ENCODE results near the gene RAG1.

RAG1 gene

DNA sequence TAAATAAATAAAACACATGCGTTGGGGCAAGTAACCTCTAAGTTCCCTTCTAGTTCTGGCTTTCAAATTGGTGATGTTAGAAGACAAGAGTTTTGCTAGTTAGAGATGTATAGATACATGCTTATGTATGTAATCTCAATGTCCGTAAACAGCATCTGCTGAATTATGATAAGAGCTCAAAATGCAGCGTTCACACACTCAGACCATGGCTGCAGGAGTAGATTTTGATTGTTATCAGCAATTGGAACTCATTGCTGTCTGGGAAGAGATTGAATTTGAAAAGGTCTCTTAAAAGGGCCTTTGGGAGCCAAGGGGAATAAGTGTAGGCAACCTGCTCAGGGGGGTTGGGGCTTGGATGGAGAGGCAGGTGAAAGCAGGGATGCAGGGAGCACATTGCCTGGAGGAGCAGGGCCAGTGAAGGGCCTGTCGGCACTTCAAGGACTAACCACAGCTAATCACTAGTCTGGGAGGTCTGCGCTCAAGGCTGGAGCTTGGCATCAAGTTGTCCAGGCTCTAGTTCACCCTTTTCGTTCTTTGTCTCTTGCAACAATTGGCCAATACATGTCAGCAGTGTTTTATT, 2.7 kb upstream of the RAG1 start:
- peaks cover 2% of the 10 kb centered on the region; the same call in 1 of the 2 replicates for H3K27me3 ChIP-seq (ENCODE audit: control insufficient read depth, insufficient read depth, low read length)
- no peaks in the 10 kb centered on the region for H3K9me3 ChIP-seq (ENCODE audit: control insufficient read depth, insufficient read depth, low read length)
- no peaks in the 10 kb centered on the region for H3K4me1 ChIP-seq (ENCODE audit: control insufficient read depth, insufficient read depth, low read length)
- H3K4me3 ChIP-seq (ENCODE audit: low read length): no peak overlapping the region
- whole genome bisulfite sequencing (ENCODE audit: insufficient coverage, insufficient read length): no CpG with 5 or more reads among the region's 6 CpGs
- no peak overlapping the region for H3K27ac ChIP-seq (ENCODE audit: low read length)
- no peak for DNase-seq (ENCODE audit: low read depth, low spot score)
- no peaks in the 10 kb centered on the region for H3K36me3 ChIP-seq (ENCODE audit: control insufficient read depth, insufficient read depth, low read length)

GRCh38 chr11:36566407-36567053, 1.3 kb upstream of the RAG1 start:
- Histone ChIP-seq H3K4me1 (ENCODE audit: control insufficient read depth, insufficient read depth, low read length) (no peaks in the 10 kb centered on the region), H3K36me3 (ENCODE audit: control insufficient read depth, insufficient read depth, low read length) (no peaks in the 10 kb centered on the region), H3K27me3 (ENCODE audit: control insufficient read depth, insufficient read depth, low read length) (peaks cover 2% of the 10 kb centered on the region; the same call in 1 of the 2 replicates), H3K9me3 (ENCODE audit: control insufficient read depth, insufficient read depth, low read length) (no peaks in the 10 kb centered on the region), H3K4me3 (ENCODE audit: low read length) (no peak overlapping the region), H3K27ac (ENCODE audit: low read length) (no peak overlapping the region)
- WGBS (ENCODE audit: insufficient coverage, insufficient read length): no CpG with 5 or more reads among the region's 4 CpGs
- no peak for DNase-seq (ENCODE audit: low read depth, low spot score)

- Histone ChIP-seq H3K27ac (ENCODE audit: low read length) (no peak overlapping the region), H3K4me3 (ENCODE audit: low read length) (no peak overlapping the region)
Observed at GRCh38 chr11:36569095-36569494, 1.3 kb downstream of the RAG1 start.

DNA sequence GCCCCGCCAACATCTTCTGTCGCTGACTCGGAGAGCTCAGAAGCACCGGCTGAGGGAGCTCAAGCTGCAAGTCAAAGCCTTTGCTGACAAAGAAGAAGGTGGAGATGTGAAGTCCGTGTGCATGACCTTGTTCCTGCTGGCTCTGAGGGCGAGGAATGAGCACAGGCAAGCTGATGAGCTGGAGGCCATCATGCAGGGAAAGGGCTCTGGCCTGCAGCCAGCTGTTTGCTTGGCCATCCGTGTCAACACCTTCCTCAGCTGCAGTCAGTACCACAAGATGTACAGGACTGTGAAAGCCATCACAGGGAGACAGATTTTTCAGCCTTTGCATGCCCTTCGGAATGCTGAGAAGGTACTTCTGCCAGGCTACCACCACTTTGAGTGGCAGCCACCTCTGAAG, 6.7 kb downstream of the RAG1 start:
- DNase-seq (ENCODE audit: low read depth, low spot score): no peak
- Histone ChIP-seq H3K27me3 (ENCODE audit: control insufficient read depth, insufficient read depth, low read length) (no peaks in the 10 kb centered on the region), H3K9me3 (ENCODE audit: control insufficient read depth, insufficient read depth, low read length) (no peaks in the 10 kb centered on the region), H3K4me3 (ENCODE audit: low read length) (no peak overlapping the region), H3K36me3 (ENCODE audit: control insufficient read depth, insufficient read depth, low read length) (no peaks in the 10 kb centered on the region), H3K4me1 (ENCODE audit: control insufficient read depth, insufficient read depth, low read length) (no peaks in the 10 kb centered on the region), H3K27ac (ENCODE audit: low read length) (no peak overlapping the region)
- WGBS (ENCODE audit: insufficient coverage, insufficient read length): no CpG with 5 or more reads among the region's 8 CpGs

More at GRCh38 chr11:36569095-36569494, 1.3 kb downstream of the RAG1 start:
- Histone ChIP-seq H3K36me3 (ENCODE audit: control insufficient read depth, insufficient read depth, low read length) (no peaks in the 10 kb centered on the region), H3K27me3 (ENCODE audit: control insufficient read depth, insufficient read depth, low read length) (peaks cover 2% of the 10 kb centered on the region; the same call in 1 of the 2 replicates), H3K4me1 (ENCODE audit: control insufficient read depth, insufficient read depth, low read length) (no peaks in the 10 kb centered on the region), H3K9me3 (ENCODE audit: control insufficient read depth, insufficient read depth, low read length) (no peaks in the 10 kb centered on the region)
- WGBS (ENCODE audit: insufficient coverage, insufficient read length): no CpG with 5 or more reads among the region's 4 CpGs
- DNase-seq (ENCODE audit: low read depth, low spot score): no peak

DNA sequence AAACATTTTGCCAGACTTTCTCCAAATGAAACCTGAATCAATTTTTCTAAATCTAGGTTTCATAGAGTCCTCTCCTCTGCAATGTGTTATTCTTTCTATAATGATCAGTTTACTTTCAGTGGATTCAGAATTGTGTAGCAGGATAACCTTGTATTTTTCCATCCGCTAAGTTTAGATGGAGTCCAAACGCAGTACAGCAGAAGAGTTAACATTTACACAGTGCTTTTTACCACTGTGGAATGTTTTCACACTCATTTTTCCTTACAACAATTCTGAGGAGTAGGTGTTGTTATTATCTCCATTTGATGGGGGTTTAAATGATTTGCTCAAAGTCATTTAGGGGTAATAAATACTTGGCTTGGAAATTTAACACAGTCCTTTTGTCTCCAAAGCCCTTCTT, 9.6 kb downstream of the RAG1 start:
- no CpG with 5 or more reads among the region's 2 CpGs for WGBS (ENCODE audit: insufficient coverage, insufficient read length)
- Histone ChIP-seq H3K4me1 (ENCODE audit: control insufficient read depth, insufficient read depth, low read length) (no peaks in the 10 kb centered on the region), H3K4me3 (ENCODE audit: low read length) (no peak overlapping the region), H3K27me3 (ENCODE audit: control insufficient read depth, insufficient read depth, low read length) (no peaks in the 10 kb centered on the region), H3K27ac (ENCODE audit: low read length) (no peak overlapping the region), H3K9me3 (ENCODE audit: control insufficient read depth, insufficient read depth, low read length) (peaks cover 6% of the 10 kb centered on the region), H3K36me3 (ENCODE audit: control insufficient read depth, insufficient read depth, low read length) (no peaks in the 10 kb centered on the region)
- no peak for DNase-seq (ENCODE audit: low read depth, low spot score)

DNA sequence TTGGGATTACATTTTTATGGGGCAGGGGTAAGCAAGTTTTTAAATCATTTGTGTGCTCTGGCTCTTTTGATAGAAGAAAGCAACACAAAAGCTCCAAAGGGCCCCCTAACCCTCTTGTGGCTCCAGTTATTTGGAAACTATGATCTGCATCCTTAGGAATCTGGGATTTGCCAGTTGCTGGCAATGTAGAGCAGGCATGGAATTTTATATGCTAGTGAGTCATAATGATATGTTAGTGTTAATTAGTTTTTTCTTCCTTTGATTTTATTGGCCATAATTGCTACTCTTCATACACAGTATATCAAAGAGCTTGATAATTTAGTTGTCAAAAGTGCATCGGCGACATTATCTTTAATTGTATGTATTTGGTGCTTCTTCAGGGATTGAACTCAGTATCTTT, 10.1 kb downstream of the RAG1 start:
- no peak for DNase-seq (ENCODE audit: low read depth, low spot score)
- no CpG with 5 or more reads among the region's 2 CpGs for WGBS (ENCODE audit: insufficient coverage, insufficient read length)
- no peak overlapping the region for H3K27ac ChIP-seq (ENCODE audit: low read length)
- no peaks in the 10 kb centered on the region for H3K4me1 ChIP-seq (ENCODE audit: control insufficient read depth, insufficient read depth, low read length)
- H3K27me3 ChIP-seq (ENCODE audit: control insufficient read depth, insufficient read depth, low read length): no peaks in the 10 kb centered on the region
- no peaks in the 10 kb centered on the region for H3K36me3 ChIP-seq (ENCODE audit: control insufficient read depth, insufficient read depth, low read length)
- H3K9me3 ChIP-seq (ENCODE audit: control insufficient read depth, insufficient read depth, low read length): peaks cover 6% of the 10 kb centered on the region
- H3K4me3 ChIP-seq (ENCODE audit: low read length): no peak overlapping the region

GRCh38 chr11:36578458-36578857, 10.7 kb downstream of the RAG1 start:
- no peak for DNase-seq (ENCODE audit: low read depth, low spot score)
- no peak overlapping the region for H3K4me3 ChIP-seq (ENCODE audit: low read length)
- peaks cover 6% of the 10 kb centered on the region for H3K9me3 ChIP-seq (ENCODE audit: control insufficient read depth, insufficient read depth, low read length)
- WGBS (ENCODE audit: insufficient coverage, insufficient read length): no CpG with 5 or more reads among the region's 1 CpG
- H3K36me3 ChIP-seq (ENCODE audit: control insufficient read depth, insufficient read depth, low read length): no peaks in the 10 kb centered on the region
- H3K4me1 ChIP-seq (ENCODE audit: control insufficient read depth, insufficient read depth, low read length): no peaks in the 10 kb centered on the region
- no peaks in the 10 kb centered on the region for H3K27me3 ChIP-seq (ENCODE audit: control insufficient read depth, insufficient read depth, low read length)
- H3K27ac ChIP-seq (ENCODE audit: low read length): no peak overlapping the region

DNA sequence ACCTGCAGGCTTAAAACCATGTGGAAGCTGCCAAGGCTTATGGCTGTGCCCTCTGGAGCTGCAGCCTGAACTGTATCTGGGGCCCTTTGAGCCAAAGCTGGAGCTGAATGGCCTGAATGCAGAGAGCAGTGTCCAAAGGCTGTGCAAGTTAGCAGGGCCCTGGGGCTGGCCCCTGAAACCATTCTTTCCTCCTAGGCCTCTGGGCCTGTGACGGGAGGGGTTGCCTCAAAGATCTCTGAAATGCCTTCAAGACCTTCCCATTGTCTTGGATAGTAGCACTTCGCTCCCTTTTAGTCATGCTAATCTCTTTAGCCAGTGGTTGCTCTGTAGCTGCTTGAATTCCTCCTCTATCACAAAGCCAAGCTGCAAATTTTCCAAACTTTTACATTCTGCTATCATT, 13.7 kb downstream of the RAG1 start:
- Histone ChIP-seq H3K9me3 (ENCODE audit: control insufficient read depth, insufficient read depth, low read length) (peaks cover 6% of the 10 kb centered on the region), H3K36me3 (ENCODE audit: control insufficient read depth, insufficient read depth, low read length) (no peaks in the 10 kb centered on the region), H3K27ac (ENCODE audit: low read length) (no peak overlapping the region), H3K4me1 (ENCODE audit: control insufficient read depth, insufficient read depth, low read length) (no peaks in the 10 kb centered on the region), H3K27me3 (ENCODE audit: control insufficient read depth, insufficient read depth, low read length) (no peaks in the 10 kb centered on the region), H3K4me3 (ENCODE audit: low read length) (no peak overlapping the region)
- no CpG with 5 or more reads among the region's 2 CpGs for WGBS (ENCODE audit: insufficient coverage, insufficient read length)
- DNase-seq (ENCODE audit: low read depth, low spot score): no peak

- DNase-seq (ENCODE audit: low read depth, low spot score): no peak
- no CpG with 5 or more reads among the region's 3 CpGs for WGBS (ENCODE audit: insufficient coverage, insufficient read length)
- Histone ChIP-seq H3K4me1 (ENCODE audit: control insufficient read depth, insufficient read depth, low read length) (no peaks in the 10 kb centered on the region), H3K27ac (ENCODE audit: low read length) (no peak overlapping the region), H3K9me3 (ENCODE audit: control insufficient read depth, insufficient read depth, low read length) (peaks cover 6% of the 10 kb centered on the region), H3K4me3 (ENCODE audit: low read length) (no peak overlapping the region), H3K27me3 (ENCODE audit: control insufficient read depth, insufficient read depth, low read length) (no peaks in the 10 kb centered on the region), H3K36me3 (ENCODE audit: control insufficient read depth, insufficient read depth, low read length) (no peaks in the 10 kb centered on the region)
Observed at GRCh38 chr11:36583667-36584066, 15.9 kb downstream of the RAG1 start.

- Histone ChIP-seq H3K36me3 (ENCODE audit: control insufficient read depth, insufficient read depth, low read length) (no peaks in the 10 kb centered on the region), H3K4me3 (ENCODE audit: low read length) (no peak overlapping the region), H3K27me3 (ENCODE audit: control insufficient read depth, insufficient read depth, low read length) (no peaks in the 10 kb centered on the region), H3K9me3 (ENCODE audit: control insufficient read depth, insufficient read depth, low read length) (no peaks in the 10 kb centered on the region; the same call in 1 of the 2 replicates), H3K4me1 (ENCODE audit: control insufficient read depth, insufficient read depth, low read length) (no peaks in the 10 kb centered on the region), H3K27ac (ENCODE audit: low read length) (no peak overlapping the region)
- no peak for DNase-seq (ENCODE audit: low read depth, low spot score)
Observed at GRCh38 chr11:36586543-36586942, 18.7 kb downstream of the RAG1 start.

GRCh38 chr11:36588099-36588498, 20.3 kb downstream of the RAG1 start:
- no CpG with 5 or more reads among the region's 1 CpG for WGBS (ENCODE audit: insufficient coverage, insufficient read length)
- H3K4me3 ChIP-seq (ENCODE audit: low read length): no peak overlapping the region
- no peak for DNase-seq (ENCODE audit: low read depth, low spot score)
- H3K4me1 ChIP-seq (ENCODE audit: control insufficient read depth, insufficient read depth, low read length): no peaks in the 10 kb centered on the region
- no peaks in the 10 kb centered on the region for H3K27me3 ChIP-seq (ENCODE audit: control insufficient read depth, insufficient read depth, low read length)
- no peak overlapping the region for H3K27ac ChIP-seq (ENCODE audit: low read length)
- H3K36me3 ChIP-seq (ENCODE audit: control insufficient read depth, insufficient read depth, low read length): no peaks in the 10 kb centered on the region
- H3K9me3 ChIP-seq (ENCODE audit: control insufficient read depth, insufficient read depth, low read length): no peaks in the 10 kb centered on the region

Measured in iPS DF 6.9 (cell line).